Measurements from ENCODE around the gene EPHA6. TPM values are rescaled to one million over a fixed set of nuclear protein-coding genes. Genes with fewer than 3 reads are reported as not detected.

EPHA6 gene
- total and polyA plus RNA-seq, 9 donors: 2.0 to 20.9 (median 9.2) TPM

- TF ChIP-seq EP300 (IDR thresholded peaks at IDR 0.05) (no peak), POLR2A (IDR thresholded peaks at IDR 0.05) (no peak), CTCF (IDR thresholded peaks at IDR 0.05) (no peak)
Measured at GRCh38 chr3:97306226-97306625, 491.8 kb downstream of the EPHA6 start.

GRCh38 chr3:97338375-97338774 is 524.0 kb downstream of the EPHA6 start:
- TF ChIP-seq POLR2A (IDR thresholded peaks at IDR 0.05) (no peak), EP300 (IDR thresholded peaks at IDR 0.05) (no peak), CTCF (IDR thresholded peaks at IDR 0.05) (no peak)

More at GRCh38 chr3:97306226-97306625, 491.8 kb downstream of the EPHA6 start:
- H3K4me3 ChIP-seq: no peak overlapping the region
- H3K36me3 ChIP-seq: no peaks in the 10 kb centered on the region
- H3K9me3 ChIP-seq: no peaks in the 10 kb centered on the region
- no peaks in the 10 kb centered on the region for H3K4me1 ChIP-seq (ENCODE audit: insufficient read depth)
- no peak overlapping the region for H3K27ac ChIP-seq
- no peaks in the 10 kb centered on the region for H3K27me3 ChIP-seq
- 82 to 93% (median 93%) methylated on average over 1 of the region's 1 CpG for WGBS, 3 donors
- no peak for DNase-seq
- intact Hi-C loops (cut with DNase I): no loop called here

GRCh38 chr3:97340940-97341339 is 526.5 kb downstream of the EPHA6 start:
- no peak for DNase-seq
- no peak for TF ChIP-seq CTCF (IDR thresholded peaks at IDR 0.05)
- TF ChIP-seq POLR2A (IDR thresholded peaks at IDR 0.05): no peak
- no peak for TF ChIP-seq EP300 (IDR thresholded peaks at IDR 0.05)
- Histone ChIP-seq H3K9me3 (no peaks in the 10 kb centered on the region), H3K4me3 (no peak overlapping the region), H3K27ac (no peak overlapping the region), H3K4me1 (ENCODE audit: insufficient read depth) (no peaks in the 10 kb centered on the region), H3K36me3 (no peaks in the 10 kb centered on the region), H3K27me3 (no peaks in the 10 kb centered on the region)
- intact Hi-C loops (cut with DNase I): no loop called here
- 67 to 84% (median 84%) methylated on average over 2 of the region's 2 CpGs for WGBS, 3 donors

More at GRCh38 chr3:97338375-97338774, 524.0 kb downstream of the EPHA6 start:
- Histone ChIP-seq H3K36me3 (no peaks in the 10 kb centered on the region), H3K9me3 (no peaks in the 10 kb centered on the region), H3K27me3 (no peaks in the 10 kb centered on the region), H3K27ac (no peak overlapping the region), H3K4me3 (no peak overlapping the region), H3K4me1 (ENCODE audit: insufficient read depth) (no peaks in the 10 kb centered on the region)
- DNase-seq: no peak
- WGBS, 3 donors: 83 to 87% (median 86%) methylated on average over 3 of the region's 3 CpGs
- intact Hi-C loops (cut with DNase I): no loop called here

- no peak for DNase-seq
- no peak for TF ChIP-seq CTCF (IDR thresholded peaks at IDR 0.05)
- 65 to 76% (median 66%) methylated on average over 1 of the region's 1 CpG for WGBS, 3 donors
- H3K27me3 ChIP-seq: no peaks in the 10 kb centered on the region
- no peak overlapping the region for H3K4me3 ChIP-seq
- no peaks in the 10 kb centered on the region for H3K36me3 ChIP-seq
- intact Hi-C loops (cut with DNase I): no loop called here
- no peak overlapping the region for H3K27ac ChIP-seq
- no peaks in the 10 kb centered on the region for H3K4me1 ChIP-seq (ENCODE audit: insufficient read depth)
- no peaks in the 10 kb centered on the region for H3K9me3 ChIP-seq
Measured at GRCh38 chr3:97347780-97348179, 533.4 kb downstream of the EPHA6 start.

GRCh38 chr3:97350971-97351370 is 536.6 kb downstream of the EPHA6 start:
- H3K36me3 ChIP-seq: no peaks in the 10 kb centered on the region
- DNase-seq: no peak
- no peak overlapping the region for H3K27ac ChIP-seq
- no peaks in the 10 kb centered on the region for H3K27me3 ChIP-seq
- WGBS, 3 donors: 82 to 90% (median 83%) methylated on average over 3 of the region's 3 CpGs
- H3K4me3 ChIP-seq: no peak overlapping the region
- TF ChIP-seq POLR2A (IDR thresholded peaks at IDR 0.05) (no peak), CTCF (IDR thresholded peaks at IDR 0.05) (no peak), EP300 (IDR thresholded peaks at IDR 0.05) (no peak)
- no peaks in the 10 kb centered on the region for H3K9me3 ChIP-seq
- intact Hi-C loops (cut with DNase I): no loop called here
- H3K4me1 ChIP-seq (ENCODE audit: insufficient read depth): no peaks in the 10 kb centered on the region
